Stimulated activated CD4-positive, alpha-beta T cell treated with anti-CD3 and anti-CD28 coated beads, Interleukin-2, amount 100 ng/mL, for 24 hours (primary cell): ENCODE data around the gene NFASC.

Source experiments
- DNase-seq, 2 donors: peaks; one replicate each; pipeline ENCODE4 v3.0.0-alpha.2; 2020

Gene NFASC

GRCh38 chr1:205068457-205069040 is 197.9 kb downstream of the NFASC start:
- DNase-seq, result no peak

GRCh38 chr1:205069371-205070125 is 198.9 kb downstream of the NFASC start:
- DNase-seq, result no peak

GRCh38 chr1:205071028-205071409 is 200.4 kb downstream of the NFASC start:
- no peak for DNase-seq

GRCh38 chr1:205071801-205072200 is 201.1 kb downstream of the NFASC start:
- DNase-seq, result no peak

GRCh38 chr1:205072286-205072685 is 201.6 kb downstream of the NFASC start:
- DNase-seq, result no peak
